Smooth muscle cell (in vitro differentiated cells): ENCODE data around the gene TEF. TPM values are rescaled to one million over a fixed set of nuclear protein-coding genes. Genes with fewer than 3 reads are reported as not detected.

Source experiments
- DNase-seq: peaks from one replicate; lab custom pipeline; 2025; ENCODE audit not compliant: unreplicated experiment; lab: John Stamatoyannopoulos, UW
- H2AFZ ChIP-seq: fragments of 200-600 bp; sonication (generic); 2 replicates; pipeline ENCODE4 v1.6.0; 2016; ENCODE audit warnings: antibody characterized with exemption, low read depth, mild to moderate bottlenecking
- H3F3A ChIP-seq: fragments of 200-600 bp; sonication (generic); 2 replicates; pipeline ENCODE4 v1.6.0; 2017; ENCODE audit warnings: antibody characterized with exemption, low read depth
- H3K27ac ChIP-seq: fragments of 200-600 bp; sonication (generic); 2 replicates; pipeline ENCODE4 v1.5.1; 2016; ENCODE audit warnings: low read depth, mild to moderate bottlenecking
- H3K27me3 ChIP-seq: fragments of 200-600 bp; sonication (generic); 2 replicates; pipeline ENCODE4 v1.6.1; 2016; ENCODE audit warnings: low read depth, mild to moderate bottlenecking
- H3K36me3 ChIP-seq: fragments of 200-600 bp; sonication (generic); 2 replicates; pipeline ENCODE4 v1.5.1; 2016; ENCODE audit warnings: low read depth
- H3K4me1 ChIP-seq: fragments of 200-600 bp; sonication (generic); 2 replicates; pipeline ENCODE4 v1.5.1; 2016; ENCODE audit warnings: low read depth
- H3K4me2 ChIP-seq: fragments of 200-600 bp; sonication (generic); 2 replicates; pipeline ENCODE4 v1.6.0; 2016; ENCODE audit warnings: mild to moderate bottlenecking
- H3K4me3 ChIP-seq: fragments of 200-600 bp; sonication (generic); 2 replicates; pipeline ENCODE4 v1.5.1; 2016; ENCODE audit warnings: mild to moderate bottlenecking
- H3K79me2 ChIP-seq: fragments of 200-600 bp; sonication (generic); 2 replicates; pipeline ENCODE4 v1.6.0; 2016; ENCODE audit warnings: low read depth, mild to moderate bottlenecking
- H3K9ac ChIP-seq: fragments of 200-600 bp; sonication (generic); 2 replicates; pipeline ENCODE4 v1.6.0; 2016; ENCODE audit warnings: low read depth
- H3K9me3 ChIP-seq: fragments of 200-600 bp; sonication (generic); replicated peaks from 2 replicates; pipeline ENCODE4 v1.5.1; 2016; ENCODE audit warnings: low read depth
- H4K20me1 ChIP-seq: fragments of 200-600 bp; sonication (generic); 2 replicates; pipeline ENCODE4 v1.6.0; 2016; ENCODE audit warnings: low read depth
- WGBS: methylation state at CpG from one replicate; pipeline ENCODE4 v1.1.7; 2016; ENCODE audit warnings: low lambda C conversion rate; 5-methylcytosine and 5-hydroxymethylcytosine counted together
- polyA plus RNA-seq: library from polyadenylated mRNA; unstranded; fragments of >200 nt; fragmentation: Nextera tagmentation; extraction: Ambion mirVana; gene quantifications from 2 replicates; pipeline ENCODE4 v1.2.1, GENCODE V29; 2016
- total RNA-seq: library from RNA; depleted of rRNA; stranded (reverse); fragments of >200 nt; gene quantifications from 2 replicates; pipeline ENCODE4 v1.2.3, GENCODE V29; 2014
- TF ChIP-seq, protein P1 (sequence below): fragments of 200-600 bp; sonication (generic); IDR thresholded peaks from 2 replicates; pipeline ENCODE4 v1.5.1; 2017; ENCODE audit warnings: borderline replicate concordance, mild to moderate bottlenecking, antibody characterized with exemption; ENCODE audit not compliant: insufficient read depth, poor library complexity, severe bottlenecking

Gene TEF
- total and polyA plus RNA-seq, 2 experiments from 2014 or later: 6.4 to 7.6 TPM

DNA sequence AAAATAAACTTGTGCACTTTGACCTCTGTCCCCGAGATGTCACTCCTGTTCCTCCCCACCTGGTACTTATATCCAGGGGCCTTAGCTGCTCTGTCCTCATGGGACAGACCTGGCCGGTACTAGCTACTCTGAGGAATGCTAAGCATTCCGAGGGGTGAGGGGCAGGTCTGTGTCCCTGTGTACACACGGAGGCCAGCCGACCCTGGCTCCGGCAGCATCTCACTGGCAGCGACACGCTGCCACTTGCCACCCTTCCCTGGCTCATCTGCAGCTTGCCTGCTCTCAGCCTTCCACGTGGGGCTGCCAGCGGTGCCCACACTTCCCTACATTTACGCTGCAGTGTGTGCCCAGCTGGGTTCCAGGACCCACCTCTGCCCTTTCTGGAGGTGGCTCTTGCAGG is 21.6 kb upstream of the TEF start:
- WGBS: 61% methylated on average over 11 of the region's 11 CpGs
- TF ChIP-seq, protein P1, sequence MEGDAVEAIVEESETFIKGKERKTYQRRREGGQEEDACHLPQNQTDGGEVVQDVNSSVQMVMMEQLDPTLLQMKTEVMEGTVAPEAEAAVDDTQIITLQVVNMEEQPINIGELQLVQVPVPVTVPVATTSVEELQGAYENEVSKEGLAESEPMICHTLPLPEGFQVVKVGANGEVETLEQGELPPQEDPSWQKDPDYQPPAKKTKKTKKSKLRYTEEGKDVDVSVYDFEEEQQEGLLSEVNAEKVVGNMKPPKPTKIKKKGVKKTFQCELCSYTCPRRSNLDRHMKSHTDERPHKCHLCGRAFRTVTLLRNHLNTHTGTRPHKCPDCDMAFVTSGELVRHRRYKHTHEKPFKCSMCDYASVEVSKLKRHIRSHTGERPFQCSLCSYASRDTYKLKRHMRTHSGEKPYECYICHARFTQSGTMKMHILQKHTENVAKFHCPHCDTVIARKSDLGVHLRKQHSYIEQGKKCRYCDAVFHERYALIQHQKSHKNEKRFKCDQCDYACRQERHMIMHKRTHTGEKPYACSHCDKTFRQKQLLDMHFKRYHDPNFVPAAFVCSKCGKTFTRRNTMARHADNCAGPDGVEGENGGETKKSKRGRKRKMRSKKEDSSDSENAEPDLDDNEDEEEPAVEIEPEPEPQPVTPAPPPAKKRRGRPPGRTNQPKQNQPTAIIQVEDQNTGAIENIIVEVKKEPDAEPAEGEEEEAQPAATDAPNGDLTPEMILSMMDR: no peak

DNA sequence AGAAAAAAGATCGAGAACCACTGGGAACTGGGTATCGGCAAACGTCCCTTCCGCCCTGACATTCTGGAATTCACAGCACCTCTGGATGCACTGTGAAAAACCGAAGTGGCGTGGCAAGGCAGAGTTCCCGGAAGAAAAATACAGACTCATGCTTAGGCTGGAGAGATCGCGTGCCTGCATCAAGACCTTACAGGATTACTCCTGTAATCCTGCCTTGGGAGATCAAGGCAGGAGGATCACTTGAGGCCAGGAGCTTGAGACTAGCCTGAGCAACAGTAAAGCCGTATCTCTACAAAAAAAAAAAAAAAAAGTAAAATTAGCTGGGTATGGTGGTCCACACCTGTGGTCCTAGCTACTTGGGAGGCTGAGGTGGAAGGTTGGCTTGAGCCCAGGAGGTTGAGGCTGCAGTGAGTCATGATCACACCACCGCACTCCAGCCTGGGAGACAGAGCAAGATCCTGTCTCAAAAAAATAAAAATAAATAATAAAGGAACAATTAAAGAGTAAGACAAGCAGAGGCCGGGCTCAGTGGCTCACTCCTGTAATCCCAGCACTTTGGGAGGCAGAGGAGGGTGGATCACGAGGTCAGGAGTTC is 19.9 kb upstream of the TEF start:
- no peaks in the 10 kb centered on the region for H4K20me1 ChIP-seq
- H3K27me3 ChIP-seq: no peaks in the 10 kb centered on the region
- no peak overlapping the region for H3K4me2 ChIP-seq
- no peak overlapping the region for H3K27ac ChIP-seq
- no peak overlapping the region for H2AFZ ChIP-seq
- H3K79me2 ChIP-seq: no peaks in the 10 kb centered on the region
- peaks cover 10% of the 10 kb centered on the region for H3K4me1 ChIP-seq
- H3K36me3 ChIP-seq: no peaks in the 10 kb centered on the region
- H3F3A ChIP-seq: no peaks in the 10 kb centered on the region
- no peak for DNase-seq
- H3K9me3 ChIP-seq: no peaks in the 10 kb centered on the region
- no peak overlapping the region for H3K4me3 ChIP-seq
- TF ChIP-seq, protein P1: no peak
- H3K9ac ChIP-seq: no peak overlapping the region
- 92% methylated on average over 13 of the region's 13 CpGs for WGBS

More for the DNA sequence above, 21.6 kb upstream of the TEF start:
- Histone ChIP-seq H2AFZ (no peak overlapping the region), H3K79me2 (no peaks in the 10 kb centered on the region), H3K9ac (no peak overlapping the region), H3K4me2 (no peak overlapping the region), H4K20me1 (no peaks in the 10 kb centered on the region), H3K4me3 (no peak overlapping the region), H3F3A (no peaks in the 10 kb centered on the region), H3K9me3 (no peaks in the 10 kb centered on the region), H3K4me1 (peaks cover 8% of the 10 kb centered on the region), H3K36me3 (no peaks in the 10 kb centered on the region), H3K27ac (no peak overlapping the region), H3K27me3 (no peaks in the 10 kb centered on the region)
- DNase-seq: no peak

DNA sequence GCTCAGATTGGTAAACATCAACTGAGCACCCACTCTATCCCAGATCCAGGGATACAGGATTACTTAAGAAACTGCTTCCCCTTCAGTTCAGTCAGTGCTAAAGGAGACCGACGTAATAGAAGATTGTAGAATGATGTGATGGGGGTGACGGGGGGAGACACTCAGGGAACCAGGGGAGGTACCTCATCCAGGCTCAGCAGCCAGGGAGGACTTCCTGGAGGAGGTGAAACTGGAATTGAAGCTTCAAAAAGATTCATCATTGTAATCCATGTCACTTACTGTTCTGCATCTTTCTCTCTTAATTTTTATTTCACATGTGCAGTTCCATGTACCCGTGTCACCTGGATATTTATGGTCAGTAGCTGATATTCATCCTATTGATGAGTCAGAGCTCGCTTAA is 19.1 kb upstream of the TEF start:
- H3K4me2 ChIP-seq: no peak overlapping the region
- no peak overlapping the region for H3K4me3 ChIP-seq
- H3K9me3 ChIP-seq: no peaks in the 10 kb centered on the region
- H3K4me1 ChIP-seq: peaks cover 18% of the 10 kb centered on the region
- WGBS: 90% methylated on average over 5 of the region's 5 CpGs
- no peak overlapping the region for H2AFZ ChIP-seq
- no peaks in the 10 kb centered on the region for H3F3A ChIP-seq
- no peaks in the 10 kb centered on the region for H4K20me1 ChIP-seq
- TF ChIP-seq, protein P1: no peak
- no peak overlapping the region for H3K27ac ChIP-seq
- H3K9ac ChIP-seq: no peak overlapping the region
- H3K27me3 ChIP-seq: no peaks in the 10 kb centered on the region
- H3K36me3 ChIP-seq: no peaks in the 10 kb centered on the region
- DNase-seq: no peak
- no peaks in the 10 kb centered on the region for H3K79me2 ChIP-seq

DNA sequence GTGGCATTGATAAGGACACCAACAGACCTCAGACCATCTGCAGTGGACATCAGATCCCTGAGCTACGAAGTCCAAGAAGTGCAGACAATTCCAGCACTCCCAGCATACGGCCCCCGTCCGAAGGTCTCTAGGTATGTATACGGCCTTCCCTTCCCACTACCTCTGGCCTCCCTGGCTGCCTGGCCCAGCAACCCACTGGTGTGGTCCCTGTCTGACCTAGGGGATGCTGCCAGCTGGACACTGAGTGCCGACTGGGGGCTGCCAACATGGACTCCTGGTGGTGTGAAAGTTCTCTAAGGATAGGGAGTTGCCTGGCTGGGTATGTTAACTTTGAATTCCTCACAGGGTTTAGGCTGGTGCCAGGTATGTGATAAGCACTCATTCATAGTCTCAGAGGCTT is 17.5 kb upstream of the TEF start:
- TF ChIP-seq, protein P1: no peak
- Histone ChIP-seq H3K27me3 (no peaks in the 10 kb centered on the region), H2AFZ (no peak overlapping the region), H3K4me3 (no peak overlapping the region), H3K27ac (no peak overlapping the region), H3K4me1 (peaks cover 20% of the 10 kb centered on the region), H3K36me3 (no peaks in the 10 kb centered on the region), H3K9ac (no peak overlapping the region), H4K20me1 (no peaks in the 10 kb centered on the region), H3K79me2 (no peaks in the 10 kb centered on the region), H3K9me3 (no peaks in the 10 kb centered on the region), H3F3A (no peaks in the 10 kb centered on the region), H3K4me2 (no peak overlapping the region)
- WGBS: 91% methylated on average over 6 of the region's 6 CpGs
- no peak for DNase-seq
